Retinal pigment epithelial cell (primary cell): ENCODE measurements around the gene FBXW7.
A peak's percentile ranks its signal among the peaks of the same experiment; 100 is the strongest.

Experiments used
- DNase-seq: peaks from one replicate; pipeline ENCODE4 v3.0.0-alpha.2; 2010; ENCODE audit warnings: low read depth
- H3K4me3 ChIP-seq: 2 replicates; pipeline ENCODE4 v1.5.1; 2011; ENCODE audit warnings: mild to moderate bottlenecking, low read length, control low read depth, moderate library complexity
- CTCF ChIP-seq: conservative IDR thresholded peaks from 2 replicates; pipeline ENCODE4 v1.5.1; 2011; ENCODE audit warnings: low read depth, low read length, control low read depth, inconsistent platforms

The FBXW7 gene

GRCh38 chr4:152385551-152385950, 150.3 kb downstream of the FBXW7 start:
- no peak for DNase-seq
- TF ChIP-seq CTCF, result peak; percentile 70
- H3K4me3 ChIP-seq, result no peak overlapping the region

DNA sequence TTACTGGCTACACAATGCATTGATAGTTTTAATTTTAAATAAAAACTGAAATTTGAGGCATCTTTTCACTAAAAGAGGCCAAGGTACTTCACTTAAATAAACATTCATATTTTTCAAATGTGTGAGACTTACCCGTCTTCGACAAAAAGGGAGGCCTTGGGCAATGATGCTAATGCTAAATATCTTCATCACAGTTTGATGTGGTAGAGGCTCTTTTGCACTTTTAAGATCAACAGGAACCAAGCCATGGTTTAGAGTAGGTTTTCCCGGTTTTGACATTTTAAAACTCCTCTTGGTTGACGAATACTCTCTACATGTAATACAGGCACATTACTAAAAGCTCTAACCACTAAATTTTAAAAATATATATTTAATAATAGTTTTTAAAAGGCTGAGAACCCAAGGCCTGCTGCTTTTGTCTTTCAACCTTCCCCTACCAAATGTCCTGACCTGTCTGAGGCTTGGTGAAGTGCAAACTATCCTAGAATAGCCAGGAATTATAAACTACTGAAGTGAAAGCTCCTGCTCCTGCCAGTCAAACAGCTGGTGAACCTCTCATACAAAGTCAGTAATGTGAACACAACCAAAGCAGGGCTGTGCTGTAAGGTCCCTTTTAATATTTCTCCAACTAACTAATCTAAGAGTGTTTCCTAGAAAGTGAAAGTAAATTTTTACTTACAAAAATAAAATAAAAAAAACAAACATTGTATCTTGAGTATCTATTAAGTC, 153.7 kb downstream of the FBXW7 start:
- DNase-seq, result no peak
- H3K4me3 ChIP-seq, result no peak overlapping the region
- TF ChIP-seq CTCF, result no peak

DNA sequence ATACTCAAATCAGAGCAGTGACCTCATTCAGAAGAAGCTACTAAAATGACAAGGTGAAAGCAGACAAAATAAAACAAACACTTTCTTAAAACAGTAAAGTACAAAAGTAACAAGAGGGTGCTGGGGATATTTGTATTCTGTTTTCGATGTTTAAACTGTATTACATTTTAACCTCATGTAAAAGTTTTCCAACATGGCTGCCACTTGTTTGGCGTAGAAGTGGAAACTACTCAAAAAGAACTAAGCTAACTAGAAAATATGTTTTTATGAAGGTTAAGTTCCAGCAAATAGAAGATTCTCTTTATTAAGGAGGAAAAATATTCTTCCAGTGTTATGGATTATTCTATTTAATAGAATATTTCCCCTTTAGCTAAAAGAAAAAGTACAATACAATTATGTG, 155.0 kb downstream of the FBXW7 start:
- no peak overlapping the region for H3K4me3 ChIP-seq
- TF ChIP-seq CTCF, result no peak

DNA sequence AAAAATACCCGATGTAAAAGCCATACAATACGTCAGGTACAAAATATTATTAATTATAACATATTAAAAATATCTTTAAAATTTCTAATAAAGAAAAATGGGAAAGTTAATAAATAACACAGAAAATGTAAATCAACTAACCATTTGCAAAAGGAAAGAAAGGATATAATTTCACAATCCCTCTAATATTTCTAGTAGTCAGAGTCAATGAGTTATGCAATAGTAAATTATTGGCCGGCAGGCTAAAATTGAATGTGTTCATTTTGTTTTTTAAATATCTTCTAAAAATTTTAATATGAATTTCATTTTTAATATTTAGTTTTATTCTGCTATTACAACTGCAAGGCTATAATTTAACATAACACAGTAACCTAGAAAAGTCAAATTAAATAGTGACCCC, 155.7 kb downstream of the FBXW7 start:
- H3K4me3 ChIP-seq, result no peak overlapping the region
- no peak for DNase-seq
- no peak for TF ChIP-seq CTCF

More for the DNA sequence above, 155.0 kb downstream of the FBXW7 start:
- no peak for DNase-seq

GRCh38 chr4:152374606-152375285, 161.1 kb downstream of the FBXW7 start:
- no peak overlapping the region for H3K4me3 ChIP-seq
- no peak for DNase-seq
- no peak for TF ChIP-seq CTCF

DNA sequence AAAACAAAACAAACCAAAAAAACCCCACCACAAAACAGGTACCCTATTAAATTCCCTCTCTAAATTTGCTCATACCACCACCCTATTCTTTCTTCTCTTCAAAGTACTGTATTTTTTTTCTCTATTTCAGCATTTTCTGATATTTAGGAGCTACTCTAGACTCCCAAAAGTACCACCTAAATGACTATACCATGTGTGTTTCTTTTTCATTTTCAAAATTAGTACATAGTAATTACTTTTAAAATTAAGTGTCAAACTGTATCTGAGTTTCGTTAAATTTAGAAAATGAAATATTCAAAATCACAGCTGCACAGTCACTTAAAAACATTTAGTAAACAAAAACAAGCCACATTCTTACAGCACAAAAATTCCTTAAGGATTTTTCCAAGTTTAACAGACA, 161.7 kb downstream of the FBXW7 start:
- DNase-seq, result no peak
- TF ChIP-seq CTCF, result no peak
- H3K4me3 ChIP-seq, result no peak overlapping the region

GRCh38 chr4:152372444-152372843, 163.4 kb downstream of the FBXW7 start:
- no peak overlapping the region for H3K4me3 ChIP-seq
- DNase-seq, result no peak
- TF ChIP-seq CTCF, result no peak
